OCI-LY7 (cell line): Measurements from ENCODE around the gene ROCK1. TPM values are rescaled to one million over a fixed set of nuclear protein-coding genes. Genes with fewer than 3 reads are reported as not detected.

ENCODE experiments used
- BruUV-seq: library from RNA; stranded (reverse); fragments of 400-500 nt; replicated peaks from 2 replicates; lab custom pipeline; 2021; lab: Mats Ljungman, UMichigan
- CTCF ChIA-PET: fragments of 300-600 bp; sonication (Branson Sonifier 250); formaldehyde crosslinking; loops from one replicate; lab custom pipeline; 2022; ENCODE audit warnings: antibody characterized with exemption; ENCODE audit not compliant: unreplicated experiment; lab: Charles Lee
- POLR2A ChIA-PET: fragments of 300-600 bp; sonication (Branson Sonifier 250); formaldehyde crosslinking; loops from one replicate; lab custom pipeline; 2022; ENCODE audit warnings: antibody characterized with exemption; lab: Charles Lee
- DNase-seq: peaks from one replicate; pipeline ENCODE4 v3.0.0-alpha.2; 2015; ENCODE audit warnings: low spot score
- H2AFZ ChIP-seq: fragments of 200-600 bp; sonication (generic), shearing (Covaris generic); 2 replicates; pipeline ENCODE4 v1.6.1; 2014; ENCODE audit warnings: mild to moderate bottlenecking, antibody characterized with exemption, low read length, moderate library complexity
- H3K27ac ChIP-seq: fragments of 200-600 bp; sonication (generic); 2 replicates; pipeline ENCODE4 v1.5.1; 2014; ENCODE audit warnings: mixed run types, low read depth, mild to moderate bottlenecking, moderate library complexity, low read length, inconsistent platforms; ENCODE audit not compliant: poor library complexity, severe bottlenecking
- H3K36me3 ChIP-seq: fragments of 200-600 bp; sonication (generic); 2 replicates; pipeline ENCODE4 v1.6.1; 2014; ENCODE audit warnings: mild to moderate bottlenecking, antibody characterized with exemption, low read length, moderate library complexity, mixed read lengths; ENCODE audit not compliant: insufficient read depth
- H3K4me1 ChIP-seq: fragments of 200-600 bp; sonication (generic); 2 replicates; pipeline ENCODE4 v1.5.1; 2014; ENCODE audit warnings: mild to moderate bottlenecking, low read length; ENCODE audit not compliant: insufficient read depth, poor library complexity, severe bottlenecking
- H3K4me2 ChIP-seq: fragments of 200-600 bp; sonication (generic); 2 replicates; pipeline ENCODE4 v1.6.1; 2014; ENCODE audit warnings: mild to moderate bottlenecking, low read length
- H3K4me3 ChIP-seq: fragments of 200-600 bp; sonication (generic); 2 replicates; pipeline ENCODE4 v1.5.1; 2014; ENCODE audit warnings: mild to moderate bottlenecking, low read depth, low read length; ENCODE audit not compliant: poor library complexity, severe bottlenecking
- H3K79me2 ChIP-seq: fragments of 200-600 bp; sonication (generic); 2 replicates; pipeline ENCODE4 v1.6.1; 2016; ENCODE audit warnings: low read depth, mild to moderate bottlenecking, low read length, moderate library complexity, mixed read lengths; ENCODE audit not compliant: insufficient read depth
- H3K9me2 ChIP-seq: fragments of 200-600 bp; sonication (generic); 2 replicates; pipeline ENCODE4 v1.6.1; 2016; ENCODE audit warnings: mild to moderate bottlenecking, low read length, mixed read lengths; ENCODE audit not compliant: insufficient read depth
- H3K9me3 ChIP-seq: fragments of 200-600 bp; sonication (generic); 2 replicates; pipeline ENCODE4 v1.6.1; 2014; ENCODE audit warnings: mild to moderate bottlenecking, mixed run types, low read length, mixed read lengths
- H4K20me1 ChIP-seq: fragments of 200-600 bp; sonication (generic); 2 replicates; pipeline ENCODE4 v1.6.1; 2014; ENCODE audit warnings: mild to moderate bottlenecking, antibody characterized with exemption, low read length, moderate library complexity, mixed read lengths; ENCODE audit not compliant: insufficient read depth
- CTCF ChIP-seq: fragments of 200-600 bp; sonication (generic); conservative IDR thresholded peaks from 2 replicates; pipeline ENCODE4 v1.5.1; 2014; ENCODE audit warnings: mild to moderate bottlenecking, antibody characterized with exemption, low read length, moderate library complexity, mixed read lengths
- EZH2phosphoT487 ChIP-seq: fragments of 200-600 bp; sonication (generic); IDR thresholded peaks from 2 replicates; pipeline ENCODE4 v1.6.1; 2018; ENCODE audit warnings: low read depth, borderline replicate concordance, mild to moderate bottlenecking, mixed run types, antibody characterized with exemption, low read length, moderate library complexity, mixed read lengths
- intact Hi-C: fragments of 100-400 bp; cut with micrococcal nuclease; formaldehyde crosslinking; loops from one replicate; pipeline ENCODE4 v1.10.0; 2022; ENCODE audit not compliant: unreplicated experiment
- total RNA-seq, 2 experiments: library from RNA; depleted of rRNA in 1 of 2; stranded (reverse); fragments of >200 nt in 1 of 2; shearing (Covaris generic) in 1 of 2; gene quantifications; 2 replicates each; pipeline ENCODE4 v1.2.3, GENCODE V29; 2014 to 2022

The ROCK1 gene
- total RNA-seq, 2 experiments from 2014 or later = 43.2 to 69.6 TPM

- no peaks in the 10 kb centered on the region for H3K9me2 ChIP-seq
- BruUV-seq = no TSS peak
- TF ChIP-seq CTCF (no peak), EZH2phosphoT487 (no peak)
- no peak for DNase-seq
- H2AFZ ChIP-seq = no peak overlapping the region
- no peaks in the 10 kb centered on the region for H3K9me3 ChIP-seq
- peaks cover 6% of the 10 kb centered on the region for H3K4me1 ChIP-seq
- CTCF ChIA-PET = no interaction called here
- no peak overlapping the region for H3K4me3 ChIP-seq
- H3K27ac ChIP-seq = no peak overlapping the region
- intact Hi-C loops = no loop called here
- POLR2A ChIA-PET = interaction anchor here (0.5 kb wide), 1 partner anchor 24 kb away, joined by 4 read pairs; no protein-coding TSS in a partner anchor
- H4K20me1 ChIP-seq = peaks cover 4% of the 10 kb centered on the region; the same call in 1 of the 2 replicates
- H3K4me2 ChIP-seq = no peak overlapping the region
- peaks cover 60% of the 10 kb centered on the region for H3K79me2 ChIP-seq
- H3K36me3 ChIP-seq = peaks cover 20% of the 10 kb centered on the region
These were observed 59.2 kb downstream of the ROCK1 start for GRCh38 chr18:21052385-21052784.

GRCh38 chr18:21051620-21052019 lies 60.0 kb downstream of the ROCK1 start:
- no peaks in the 10 kb centered on the region for H3K9me3 ChIP-seq
- H3K4me3 ChIP-seq = no peak overlapping the region
- H3K4me1 ChIP-seq = peaks cover 6% of the 10 kb centered on the region
- POLR2A ChIA-PET = interaction anchor here (0.6 to 1.0 kb wide), 3 partner anchors 26 to 92 kb away, joined by 3 read pairs; no protein-coding TSS in a partner anchor
- CTCF ChIA-PET = no interaction called here
- peaks cover 4% of the 10 kb centered on the region; the same call in 1 of the 2 replicates for H4K20me1 ChIP-seq
- intact Hi-C loops = no loop called here
- TF ChIP-seq EZH2phosphoT487 (no peak), CTCF (no peak)
- peaks cover 28% of the 10 kb centered on the region for H3K36me3 ChIP-seq
- no TSS peak for BruUV-seq
- peaks cover 57% of the 10 kb centered on the region for H3K79me2 ChIP-seq
- H2AFZ ChIP-seq = no peak overlapping the region
- H3K4me2 ChIP-seq = no peak overlapping the region
- H3K9me2 ChIP-seq = no peaks in the 10 kb centered on the region
- no peak for DNase-seq
- H3K27ac ChIP-seq = no peak overlapping the region

GRCh38 chr18:21049306-21049705 lies 62.3 kb downstream of the ROCK1 start:
- Histone ChIP-seq H3K4me3 (no peak overlapping the region), H4K20me1 (no peaks in the 10 kb centered on the region; the same call in 1 of the 2 replicates), H3K4me2 (no peak overlapping the region), H3K4me1 (peaks cover 6% of the 10 kb centered on the region), H3K9me2 (no peaks in the 10 kb centered on the region), H3K79me2 (peaks cover 40% of the 10 kb centered on the region; the same call in 1 of the 2 replicates), H3K36me3 (peaks cover 49% of the 10 kb centered on the region), H3K27ac (no peak overlapping the region), H3K9me3 (no peaks in the 10 kb centered on the region), H2AFZ (no peak overlapping the region)
- no peak for TF ChIP-seq CTCF
- TF ChIP-seq EZH2phosphoT487 = no peak
- DNase-seq = no peak
- intact Hi-C loops = no loop called here
- ChIA-PET POLR2A (interaction anchor here (0.6 to 2.8 kb wide), 6 partner anchors 9 to 752 kb away, joined by 3 to 10 read pairs (median 4); no protein-coding TSS in a partner anchor), CTCF (no interaction called here)
- no TSS peak for BruUV-seq
